A172 (cell line): Measurements from ENCODE around the gene PPP4C. TPM values are rescaled to one million over a fixed set of nuclear protein-coding genes. Genes with fewer than 3 reads are reported as not detected.
"Not testable (repeated sequence)": the region's sequence is repeated elsewhere in the genome, so short reads cannot be mapped to it uniquely, and the experiment has no call there.

ENCODE experiments used
- DNase-seq: peaks from one replicate; pipeline ENCODE4 v3.0.0-alpha.2; 2015; ENCODE audit warnings: low spot score
- total RNA-seq: library from RNA; depleted of rRNA; stranded (reverse); fragments of >200 nt; shearing (Covaris generic); gene quantifications from 2 replicates; pipeline ENCODE4 v1.2.3, GENCODE V29; 2014; rRNA removed

Gene PPP4C
- total RNA-seq, result 185 and 215 TPM in 2 replicates

DNA sequence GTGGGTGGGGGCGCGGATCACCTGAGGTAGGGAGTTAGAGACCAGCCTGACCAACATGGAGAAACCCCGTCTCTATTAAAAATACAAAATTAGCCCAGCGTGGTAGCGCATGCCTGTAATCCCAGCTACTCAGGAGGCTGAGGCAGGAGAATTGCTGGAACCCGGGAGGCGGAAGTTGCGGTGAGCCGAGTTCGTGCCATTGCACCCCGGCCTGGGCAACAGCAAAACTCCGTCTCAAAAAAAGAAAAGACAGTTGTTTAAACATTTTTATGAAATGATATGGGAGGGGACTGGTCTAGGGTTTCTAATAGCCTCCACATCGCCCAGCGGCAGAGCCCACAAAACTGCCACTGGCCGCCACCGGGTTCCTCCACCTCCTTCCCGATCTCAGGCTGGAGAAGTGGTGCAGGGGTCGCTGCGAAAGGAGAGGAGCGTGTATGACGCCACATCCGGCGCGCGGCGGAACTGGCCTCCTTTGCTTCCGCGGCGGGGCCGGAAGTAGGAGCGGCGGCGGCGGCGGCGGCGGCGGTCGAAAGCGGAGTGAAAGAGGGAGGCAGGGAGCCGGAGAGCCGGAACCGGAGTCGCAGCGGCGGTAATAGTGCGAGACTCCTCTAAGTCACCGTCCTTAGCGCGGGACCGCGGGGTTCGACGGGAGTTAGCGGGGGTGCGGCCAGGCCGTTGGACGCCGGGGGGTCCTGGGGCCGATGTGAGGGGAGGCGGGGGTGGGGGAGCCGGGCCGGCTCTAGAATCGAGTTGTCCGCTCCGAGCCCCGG is at the start of gene PPP4C:
PPP4C (plus strand) TSS at position 492 of the 773 bp plus-strand sequence. CDS start 384 bp downstream, outside the sequence.
- DNase-seq, result peak; percentile 88

DNA sequence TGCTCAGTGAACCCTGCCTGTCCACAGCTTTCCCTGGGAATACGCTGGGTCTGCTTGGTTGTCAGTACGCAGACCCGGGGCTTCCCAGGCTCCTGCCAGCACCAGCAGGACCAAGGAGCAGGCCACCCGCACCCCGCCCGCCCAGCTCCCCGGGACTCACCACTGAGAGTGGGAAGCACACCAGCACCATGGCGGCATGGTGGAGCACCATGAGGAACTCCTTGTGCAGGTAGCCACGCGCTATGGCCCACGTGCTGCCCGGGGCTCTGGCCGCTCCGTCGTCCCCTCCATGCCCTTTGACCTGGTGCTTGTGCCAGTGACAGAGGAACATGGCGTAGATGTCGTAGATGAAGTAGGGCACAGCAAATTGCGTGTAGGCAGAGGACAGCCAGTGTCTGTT is 49.3 kb upstream of the PPP4C start:
- DNase-seq, result no peak

DNA sequence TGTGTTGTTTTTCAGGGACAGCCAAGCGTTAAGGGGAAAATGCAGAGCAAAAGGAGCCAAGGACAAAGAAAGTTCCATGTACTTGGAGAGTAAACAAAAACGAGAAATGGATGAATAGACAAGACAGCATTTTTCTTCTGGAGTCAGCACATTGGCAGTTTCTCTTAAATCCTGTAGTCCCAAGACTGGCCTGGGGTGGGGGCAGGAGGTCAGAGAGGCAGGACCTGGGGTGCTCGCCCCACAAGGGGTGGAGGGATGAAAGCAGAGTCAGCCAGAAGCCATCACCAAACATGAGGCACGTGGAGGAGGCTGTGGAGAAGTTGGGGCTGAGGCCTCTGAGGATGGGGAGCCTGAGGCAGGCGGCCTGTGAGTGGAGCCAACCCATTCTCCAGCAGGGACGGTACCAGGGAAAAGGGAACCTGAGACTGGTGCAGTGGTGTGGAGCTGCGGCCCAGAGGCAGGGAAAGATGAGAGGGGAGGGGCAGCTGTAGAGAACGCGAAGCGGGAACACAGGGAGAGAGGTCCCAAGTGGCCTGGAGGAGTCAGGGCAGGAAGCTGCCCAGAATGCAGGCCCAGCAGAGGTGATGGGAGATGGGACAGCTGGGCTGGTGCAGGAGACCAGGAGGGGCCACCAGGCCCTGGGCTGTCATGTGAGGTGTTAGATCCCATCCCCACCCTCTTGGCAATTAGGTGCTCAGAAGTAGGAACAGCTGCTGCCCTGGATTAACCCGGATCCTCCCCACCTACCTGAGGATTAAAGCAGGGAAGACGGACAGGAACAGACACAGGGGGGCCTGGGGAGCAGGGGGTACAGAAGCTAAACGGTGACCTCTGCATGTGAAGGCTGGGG is 48.0 kb upstream of the PPP4C start:
- no peak for DNase-seq

DNA sequence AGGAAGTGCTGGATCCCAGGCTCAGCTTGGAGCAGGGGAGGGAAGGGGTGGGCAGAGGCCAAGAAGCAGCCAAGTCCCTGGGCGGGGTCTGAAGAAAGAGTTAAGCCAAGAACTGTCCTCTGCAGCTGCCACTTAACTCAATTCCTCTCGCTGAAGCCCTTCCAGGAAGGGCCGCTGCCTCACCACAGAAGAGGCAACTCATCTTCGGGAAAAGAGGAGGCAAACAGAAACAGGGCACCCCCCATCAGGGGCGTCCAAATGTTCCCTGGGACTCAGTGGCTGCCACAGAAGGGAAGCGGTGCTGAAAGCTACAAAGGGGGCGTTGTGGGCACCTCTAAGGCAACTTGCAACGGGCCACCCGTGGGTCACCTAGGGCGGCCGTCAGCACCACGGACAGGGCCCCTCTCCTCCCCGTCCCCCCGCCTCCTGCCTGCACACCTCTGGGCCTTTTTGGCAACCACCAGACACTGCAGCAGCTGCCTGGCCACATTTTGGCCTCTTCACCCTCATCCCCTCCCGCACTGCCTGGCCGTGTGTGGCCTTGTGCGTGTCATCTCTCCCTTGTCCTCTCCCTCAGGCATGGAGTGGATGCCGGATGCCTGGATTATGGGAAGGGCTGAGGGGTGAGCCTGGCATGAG is 47.2 kb upstream of the PPP4C start:
- peak; percentile 13 for DNase-seq

DNA sequence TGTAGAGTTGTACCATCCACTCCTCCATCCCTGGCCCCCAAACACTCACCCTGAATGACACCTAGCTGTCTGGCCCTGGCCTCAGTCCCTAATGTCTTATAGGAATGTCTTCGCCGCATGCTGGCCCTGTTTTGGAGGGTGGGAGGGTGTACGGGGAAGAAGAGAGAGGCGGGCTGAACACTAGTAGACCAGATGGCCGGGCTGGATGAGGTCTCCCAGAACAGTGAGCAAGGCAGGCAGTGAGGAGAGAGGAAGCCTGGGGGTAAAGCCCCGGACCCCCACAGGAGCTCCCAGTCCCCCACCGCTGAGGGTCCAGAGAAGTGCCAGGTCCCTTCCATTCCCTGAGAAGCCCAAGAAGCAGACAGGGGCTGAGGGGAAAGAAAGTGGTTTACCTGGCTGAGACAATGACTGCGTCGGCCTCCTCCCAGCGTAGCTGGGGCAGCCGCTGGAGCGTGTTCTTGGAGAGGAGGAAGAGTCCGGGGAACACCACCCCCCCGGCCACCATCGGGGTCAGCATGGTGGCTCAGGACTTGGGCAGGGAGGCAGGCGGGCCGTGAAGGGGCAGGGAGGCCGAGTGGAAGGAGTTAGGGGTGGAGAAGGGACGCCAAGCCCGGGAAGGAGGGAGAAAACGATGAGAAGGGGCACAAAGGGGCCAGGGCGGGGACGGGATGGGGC is 45.6 kb upstream of the PPP4C start:
- no peak for DNase-seq

DNA sequence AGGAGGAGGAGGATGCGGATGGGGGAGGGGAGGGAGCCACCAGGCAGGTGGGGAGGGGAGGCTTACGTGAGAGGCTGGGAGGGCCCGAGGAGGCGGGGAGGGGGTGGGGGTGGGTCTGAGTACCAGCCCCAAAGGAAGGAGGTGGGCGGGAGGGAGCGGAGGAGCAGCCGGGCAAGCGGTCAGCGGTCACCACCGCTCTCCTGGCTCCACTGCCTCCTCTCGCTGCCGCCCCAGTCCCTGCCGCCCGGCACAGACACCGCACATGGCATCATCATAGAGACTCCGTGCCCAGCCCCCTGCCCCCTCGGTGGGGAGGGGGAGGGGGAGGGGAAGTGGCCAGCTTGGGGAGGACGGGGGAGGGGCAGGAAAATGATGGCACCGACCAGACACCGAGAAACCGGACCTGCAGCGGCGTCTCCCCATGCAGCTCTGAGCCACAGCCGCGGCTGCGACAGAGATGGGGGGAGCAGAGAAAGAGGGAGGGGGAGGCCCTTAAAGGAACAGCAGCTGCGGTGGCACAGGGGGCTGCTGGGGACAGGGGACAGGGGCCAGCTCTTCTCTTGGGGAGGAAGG is 44.9 kb upstream of the PPP4C start, which contains the start of gene TLCD3B:
TLCD3B (minus strand) TSS at position 431 of the 573 bp plus-strand sequence. CDS start 744 bp downstream, outside the sequence.
- DNase-seq, result no peak

DNA sequence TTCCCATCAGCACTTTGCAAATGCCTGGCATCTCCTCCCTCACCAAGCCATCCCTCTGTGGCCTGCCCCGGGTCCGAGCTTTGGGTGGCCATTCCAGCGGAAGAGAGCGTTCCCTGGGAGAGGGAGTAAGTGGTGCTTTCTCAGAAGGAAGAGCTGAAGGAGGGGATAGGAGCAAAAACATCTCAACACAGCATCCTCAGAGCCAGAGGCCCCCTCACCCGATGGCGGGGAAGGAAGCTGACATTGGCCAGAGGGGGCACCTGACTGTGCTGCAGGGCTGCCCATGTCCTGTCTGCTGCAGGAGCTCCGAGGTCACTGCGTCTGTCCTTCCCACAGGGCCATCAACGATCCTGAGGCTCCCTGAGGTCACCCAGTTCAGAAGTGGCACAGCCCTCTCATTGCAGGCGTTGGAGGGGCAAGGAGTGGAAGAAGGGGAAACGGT is 44.3 kb upstream of the PPP4C start:
- no peak for DNase-seq

DNA sequence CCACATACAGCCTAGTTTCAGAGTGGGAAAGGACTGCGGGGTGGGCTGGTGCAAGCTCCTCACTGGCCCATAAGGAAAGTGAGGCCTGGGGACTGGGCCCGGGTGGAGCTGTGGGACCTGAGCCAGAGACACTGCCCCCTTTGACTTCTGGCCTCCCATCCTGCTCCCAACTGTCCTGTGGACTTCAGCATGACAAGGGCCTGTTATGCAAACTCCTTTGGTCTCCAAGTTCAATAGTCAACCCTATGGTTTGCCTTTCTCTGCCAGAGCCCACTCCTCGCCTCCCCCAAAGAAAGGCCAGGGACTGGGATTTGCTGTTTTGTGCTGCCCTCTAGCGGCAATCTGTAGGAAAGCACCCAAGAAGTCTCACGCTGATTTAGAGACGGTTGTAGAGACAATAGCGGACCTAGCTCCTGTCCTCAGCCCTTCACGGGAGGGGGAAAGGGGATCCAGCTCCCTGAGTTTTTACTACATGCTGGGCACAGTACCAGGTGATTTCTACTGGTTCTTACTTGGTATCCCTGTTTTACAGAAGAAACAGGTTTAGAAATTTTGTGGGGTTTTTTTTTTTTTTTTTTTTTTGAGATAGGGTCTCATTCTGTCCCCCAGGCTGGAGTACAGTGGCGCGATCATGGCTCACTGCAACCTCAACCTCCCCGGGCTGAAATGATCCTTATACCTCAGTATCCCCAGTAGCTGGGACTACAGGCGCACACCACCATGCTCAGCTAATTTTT is 43.5 kb upstream of the PPP4C start:
- peak; percentile 71 for DNase-seq

DNA sequence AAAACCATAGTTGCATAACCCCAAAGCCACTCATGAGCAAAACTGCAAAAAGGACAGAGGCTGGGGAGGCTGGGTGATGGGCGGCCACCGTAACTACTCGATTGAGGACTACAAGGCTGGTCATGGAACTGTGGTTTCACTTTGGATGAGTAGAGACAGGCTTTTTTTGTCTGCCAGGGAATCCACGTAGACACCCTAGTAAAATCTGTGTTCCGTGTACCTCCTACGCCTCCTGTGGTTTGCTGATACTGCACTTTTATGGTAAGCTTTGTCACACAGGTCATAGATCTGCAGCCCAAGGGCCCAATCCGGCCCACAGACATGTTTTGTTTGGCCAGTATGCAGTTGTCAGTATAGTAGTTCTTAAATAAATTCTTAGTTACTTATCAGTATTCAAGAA is 42.5 kb upstream of the PPP4C start:
- no peak for DNase-seq

DNA sequence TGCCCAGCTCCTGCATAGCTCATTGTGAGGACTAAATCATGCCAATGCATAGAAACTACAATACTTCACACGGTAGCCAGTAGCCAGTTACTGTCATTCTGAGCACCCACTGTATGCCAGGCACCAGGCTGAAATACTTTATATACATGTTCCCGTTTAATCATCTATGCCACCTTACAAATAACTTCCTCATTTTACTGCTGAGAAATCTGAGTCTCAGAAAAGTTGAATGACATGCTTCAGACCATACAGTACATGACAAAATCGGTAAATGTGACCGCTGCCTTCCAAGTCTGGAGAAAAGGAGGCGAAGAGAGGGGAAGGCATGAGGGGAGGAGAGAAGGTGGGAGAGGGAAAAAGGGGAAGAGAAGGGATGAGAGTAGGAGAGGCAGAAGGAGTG is 35.6 kb upstream of the PPP4C start:
- no peak for DNase-seq

DNA sequence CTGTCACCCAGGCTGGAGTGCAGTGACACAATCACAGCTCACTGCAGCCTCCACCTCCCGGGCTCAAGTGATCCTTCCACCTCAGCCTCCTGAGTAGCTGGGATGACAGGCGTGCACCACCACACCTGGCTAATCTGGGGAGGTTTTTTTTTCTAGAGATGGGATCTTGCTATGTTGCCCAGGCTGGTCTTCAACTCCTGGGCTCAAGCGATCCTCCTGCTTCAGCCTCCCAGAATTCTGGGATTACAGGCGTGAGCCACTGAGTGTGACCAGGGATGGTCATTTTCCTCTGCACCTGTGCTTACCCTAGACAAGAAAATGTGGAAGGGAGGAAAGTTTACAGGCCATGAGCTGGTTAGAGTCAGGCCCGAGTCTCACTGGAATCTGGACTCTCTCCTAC is 35.1 kb upstream of the PPP4C start:
- DNase-seq, result not testable (repeated sequence)

DNA sequence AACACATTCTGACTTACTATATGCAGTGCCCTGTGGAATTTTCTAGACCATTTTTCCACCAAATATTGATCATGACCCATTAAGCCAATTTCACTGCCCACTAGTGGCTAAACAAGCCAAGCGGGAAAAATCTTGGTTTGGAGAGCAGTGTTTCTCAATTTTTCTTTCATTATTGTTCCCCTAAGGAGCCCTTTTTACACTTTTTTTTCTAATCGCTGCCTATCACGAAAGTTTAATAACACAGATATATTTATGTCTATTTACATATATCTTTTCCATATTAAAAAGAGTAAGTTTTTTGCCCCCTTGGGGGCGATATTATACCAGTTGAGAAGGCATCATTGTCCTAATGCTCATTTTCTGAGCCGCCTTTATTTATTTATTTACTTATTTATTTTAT is 34.0 kb upstream of the PPP4C start:
- no peak for DNase-seq

DNA sequence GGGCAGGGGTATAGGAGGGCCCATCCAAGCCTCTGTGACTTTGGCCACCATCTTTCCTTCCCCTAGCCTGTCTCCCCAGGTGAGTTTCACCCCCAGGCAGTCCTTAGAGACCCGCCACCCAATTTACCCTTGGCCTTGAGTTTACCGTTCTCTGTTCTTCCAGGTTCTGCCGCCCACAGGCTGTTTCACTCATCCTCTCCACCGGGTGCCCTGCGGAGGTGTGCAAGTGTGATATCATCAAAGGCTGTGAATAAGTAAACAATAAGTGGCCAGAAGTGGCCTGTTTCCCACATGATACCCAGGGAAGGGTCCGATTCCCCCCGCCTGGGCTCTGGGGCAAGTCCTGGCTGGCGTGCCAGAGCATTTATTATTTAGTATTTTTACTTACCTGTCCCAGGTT is 29.6 kb upstream of the PPP4C start:
- DNase-seq, result no peak

DNA sequence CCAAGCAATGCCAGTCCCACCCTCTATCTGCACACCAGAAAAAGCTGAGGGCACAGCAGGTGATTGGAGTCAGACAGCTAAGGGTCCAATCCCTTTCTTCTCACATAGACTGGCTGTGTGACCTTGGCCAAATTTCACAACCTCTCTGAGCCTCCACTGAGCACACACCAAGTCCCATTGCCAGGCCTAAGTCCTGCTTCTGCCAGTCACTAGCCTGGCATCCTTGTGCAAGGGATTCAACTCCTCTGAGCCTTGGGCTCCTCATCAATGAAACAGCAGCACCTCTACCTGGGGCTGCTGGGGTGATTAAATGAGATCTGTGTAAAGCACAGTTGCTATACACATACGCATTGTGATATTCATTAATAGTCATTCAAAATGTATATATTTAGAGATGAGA is 29.2 kb upstream of the PPP4C start:
- DNase-seq, result no peak

DNA sequence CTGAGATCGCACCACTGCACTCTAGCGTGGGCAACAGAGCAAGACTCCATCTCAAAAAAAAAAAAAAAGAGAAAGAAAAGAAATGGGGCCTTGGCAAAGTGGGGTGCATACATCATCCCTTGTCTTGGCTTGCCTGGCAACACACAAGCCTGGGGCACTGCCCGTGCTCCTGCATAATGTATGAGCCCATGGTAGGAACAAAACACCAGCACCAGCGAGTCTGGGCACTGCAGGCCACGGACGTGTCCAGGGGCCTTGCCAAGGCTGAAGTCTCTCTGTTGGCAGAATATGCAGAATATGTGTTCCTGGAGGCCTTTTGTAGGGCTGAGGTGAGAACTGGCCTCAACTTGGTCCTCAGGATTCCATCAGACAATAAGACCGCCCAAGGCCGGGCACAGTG is 25.9 kb upstream of the PPP4C start:
- DNase-seq, result no peak

DNA sequence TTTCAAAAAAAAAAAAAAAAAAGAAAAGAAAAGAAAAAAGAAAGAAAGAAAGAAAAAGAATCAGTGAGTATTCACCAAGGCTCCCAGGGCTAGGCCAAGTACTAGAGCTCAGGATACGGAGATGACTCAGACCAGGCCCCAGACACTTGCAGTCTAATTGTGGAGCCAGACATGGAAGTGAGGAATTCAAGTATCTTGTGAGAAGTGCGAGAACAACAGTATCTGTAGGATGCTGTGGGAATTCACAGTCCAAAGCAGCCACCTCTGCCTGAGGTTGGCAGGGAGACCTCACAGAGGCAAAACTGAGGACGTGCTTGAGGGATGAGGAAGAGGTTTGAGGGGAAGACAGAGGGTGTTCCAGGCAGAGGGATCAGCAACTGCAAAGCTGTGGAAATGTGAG is 24.3 kb upstream of the PPP4C start:
- DNase-seq, result peak; percentile 82

DNA sequence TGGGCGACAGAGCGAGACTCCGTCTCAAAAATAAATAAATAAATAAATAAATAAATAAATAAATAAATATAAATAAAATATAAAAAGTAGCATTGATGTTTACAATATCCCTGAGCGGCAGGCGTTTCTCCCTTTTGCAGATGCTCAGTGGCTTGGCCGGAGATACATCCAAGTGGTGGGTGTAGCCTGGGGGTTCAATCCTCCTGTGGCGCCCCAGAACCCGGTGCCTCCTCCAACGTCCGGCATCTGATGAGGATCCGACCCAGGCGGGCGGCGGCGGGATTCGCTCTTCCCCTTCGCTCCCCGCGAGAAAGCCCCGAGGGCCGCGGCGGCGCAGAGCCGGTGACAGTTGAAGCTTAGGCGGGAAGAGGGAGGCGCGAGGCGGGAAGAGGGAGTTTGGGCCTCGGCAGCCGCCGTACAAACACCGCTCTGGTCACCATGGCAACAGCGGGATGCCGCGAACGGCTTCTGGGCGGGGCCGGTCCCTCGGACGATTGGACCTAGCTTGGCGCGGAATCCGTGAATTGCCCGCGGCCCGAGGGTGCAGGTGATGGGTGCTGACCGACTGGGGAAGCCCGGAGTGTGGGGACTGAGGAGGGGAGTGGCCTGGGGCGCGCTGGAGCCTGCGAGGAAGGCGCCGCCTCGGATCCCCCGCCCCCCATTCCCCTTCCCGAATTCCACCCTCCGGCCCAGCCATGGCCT is 23.0 kb upstream of the PPP4C start:
- peak; percentile 89 for DNase-seq

DNA sequence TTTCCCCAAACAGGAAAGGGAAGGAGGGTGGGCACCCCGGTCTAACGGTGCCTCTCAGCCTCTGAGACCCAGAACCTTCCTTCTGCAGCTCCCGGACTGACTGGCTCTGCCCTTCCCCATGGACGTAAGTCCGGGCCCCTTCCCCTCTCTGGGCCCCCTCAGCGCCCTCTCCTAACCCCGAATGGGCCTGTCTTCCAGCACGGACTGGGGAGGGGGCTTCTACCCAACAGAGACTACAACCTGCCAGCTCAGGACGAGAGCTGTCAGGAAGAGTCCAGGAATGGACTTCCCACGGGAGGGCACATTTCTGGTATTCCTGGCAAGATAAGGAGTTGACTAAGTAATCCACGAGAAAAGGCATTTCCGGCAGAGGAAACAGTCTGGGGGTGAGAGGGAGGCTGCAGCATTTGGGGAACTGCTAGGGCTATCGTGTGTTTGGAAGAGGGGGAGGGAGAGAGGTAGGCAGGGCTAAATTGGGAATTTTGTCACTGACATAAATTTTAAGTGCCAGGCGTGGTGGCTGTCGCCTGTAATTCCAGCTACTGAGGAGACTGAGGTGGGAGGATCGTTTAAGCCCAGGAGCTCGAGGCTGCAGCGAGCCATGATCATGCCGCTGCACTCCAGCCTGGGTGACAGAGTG is 22.3 kb upstream of the PPP4C start:
- peak; percentile 90 for DNase-seq

DNA sequence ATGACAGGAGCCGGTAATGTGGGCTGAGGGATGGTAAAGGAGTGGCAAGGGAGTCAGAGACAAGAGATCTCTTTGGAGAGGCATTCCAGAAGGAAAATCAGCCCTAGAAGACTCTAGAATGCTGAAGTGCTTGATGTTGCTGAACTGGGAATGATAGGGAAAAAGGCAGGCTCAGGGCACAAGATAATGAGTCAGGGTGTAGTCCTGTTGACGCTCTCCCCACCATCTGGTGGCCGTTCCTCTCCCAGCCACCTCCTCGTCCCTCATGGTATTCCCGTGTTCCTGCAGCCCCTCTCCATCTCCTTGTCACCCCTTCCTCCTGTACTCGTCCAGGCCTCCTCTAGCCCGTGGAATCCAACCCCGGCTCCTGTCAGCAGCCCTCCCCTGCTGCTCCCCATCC is 21.3 kb upstream of the PPP4C start:
- DNase-seq, result no peak
